Measurements from ENCODE around the gene POFUT1.
"Not testable (repeated sequence)": the region's sequence is repeated elsewhere in the genome, so short reads cannot be mapped to it uniquely, and the experiment has no call there.

The POFUT1 gene

GRCh38 chr20:32189123-32189410 is 18.6 kb upstream of the POFUT1 start:
- Histone ChIP-seq H3K4me1 (ENCODE audit: control insufficient read depth, insufficient read depth, low read length) (peaks cover 20% of the 10 kb centered on the region), H3K27ac (ENCODE audit: insufficient read depth, low read depth, low read length, poor library complexity, severe bottlenecking) (no peak overlapping the region), H3K27me3 (ENCODE audit: control insufficient read depth, insufficient read depth, low read length, poor library complexity, severe bottlenecking) (no peaks in the 10 kb centered on the region), H3K4me3 (ENCODE audit: insufficient read depth, low read depth, low read length) (peak overlapping the region; percentile 61), H3K36me3 (ENCODE audit: control insufficient read depth, insufficient read depth, low read length) (no peaks in the 10 kb centered on the region), H3K9me3 (ENCODE audit: control insufficient read depth, low read length) (no peaks in the 10 kb centered on the region)
- 95% methylated on average over 9 of the region's 9 CpGs for WGBS, 2 experiments

GRCh38 chr20:32189691-32190615 is 17.7 kb upstream of the POFUT1 start:
- H3K36me3 ChIP-seq (ENCODE audit: control insufficient read depth, insufficient read depth, low read length) = no peaks in the 10 kb centered on the region
- H3K27ac ChIP-seq (ENCODE audit: insufficient read depth, low read depth, low read length, poor library complexity, severe bottlenecking) = peak overlapping the region; percentile 55
- H3K4me1 ChIP-seq (ENCODE audit: control insufficient read depth, insufficient read depth, low read length) = peaks cover 20% of the 10 kb centered on the region
- H3K9me3 ChIP-seq (ENCODE audit: control insufficient read depth, low read length) = no peaks in the 10 kb centered on the region
- H3K27me3 ChIP-seq (ENCODE audit: control insufficient read depth, insufficient read depth, low read length, poor library complexity, severe bottlenecking) = no peaks in the 10 kb centered on the region
- 10% methylated on average over 88 of the region's 88 CpGs for WGBS, 2 experiments
- peak overlapping the region; percentile 61 for H3K4me3 ChIP-seq (ENCODE audit: insufficient read depth, low read depth, low read length)

- Histone ChIP-seq H3K27me3 (ENCODE audit: control insufficient read depth, insufficient read depth, low read length, poor library complexity, severe bottlenecking) (no peaks in the 10 kb centered on the region), H3K36me3 (ENCODE audit: control insufficient read depth, insufficient read depth, low read length) (peaks cover 9% of the 10 kb centered on the region), H3K9me3 (ENCODE audit: control insufficient read depth, low read length) (no peaks in the 10 kb centered on the region), H3K4me1 (ENCODE audit: control insufficient read depth, insufficient read depth, low read length) (peaks cover 20% of the 10 kb centered on the region), H3K27ac (ENCODE audit: insufficient read depth, low read depth, low read length, poor library complexity, severe bottlenecking) (peak overlapping the region; percentile 55), H3K4me3 (ENCODE audit: insufficient read depth, low read depth, low read length) (peak overlapping the region; percentile 61)
- 30 to 32% methylated on average over 14 of the region's 14 CpGs for WGBS, 2 experiments
These were observed 16.9 kb upstream of the POFUT1 start for GRCh38 chr20:32190616-32191415.

- no peaks in the 10 kb centered on the region for H3K9me3 ChIP-seq (ENCODE audit: control insufficient read depth, low read length)
- H3K27me3 ChIP-seq (ENCODE audit: control insufficient read depth, insufficient read depth, low read length, poor library complexity, severe bottlenecking) = no peaks in the 10 kb centered on the region
- no peak overlapping the region for H3K4me3 ChIP-seq (ENCODE audit: insufficient read depth, low read depth, low read length)
- H3K36me3 ChIP-seq (ENCODE audit: control insufficient read depth, insufficient read depth, low read length) = peaks cover 15% of the 10 kb centered on the region
- 88% methylated on average over 3 of the region's 3 CpGs for WGBS, 2 experiments
- H3K4me1 ChIP-seq (ENCODE audit: control insufficient read depth, insufficient read depth, low read length) = peaks cover 20% of the 10 kb centered on the region
- no peak overlapping the region for H3K27ac ChIP-seq (ENCODE audit: insufficient read depth, low read depth, low read length, poor library complexity, severe bottlenecking)
These were observed 16.3 kb upstream of the POFUT1 start for GRCh38 chr20:32191422-32191821.

GRCh38 chr20:32191873-32192272 is 15.8 kb upstream of the POFUT1 start:
- peaks cover 16% of the 10 kb centered on the region for H3K36me3 ChIP-seq (ENCODE audit: control insufficient read depth, insufficient read depth, low read length)
- H3K9me3 ChIP-seq (ENCODE audit: control insufficient read depth, low read length) = no peaks in the 10 kb centered on the region
- no peak overlapping the region for H3K27ac ChIP-seq (ENCODE audit: insufficient read depth, low read depth, low read length, poor library complexity, severe bottlenecking)
- H3K4me1 ChIP-seq (ENCODE audit: control insufficient read depth, insufficient read depth, low read length) = peaks cover 20% of the 10 kb centered on the region
- H3K4me3 ChIP-seq (ENCODE audit: insufficient read depth, low read depth, low read length) = no peak overlapping the region
- H3K27me3 ChIP-seq (ENCODE audit: control insufficient read depth, insufficient read depth, low read length, poor library complexity, severe bottlenecking) = no peaks in the 10 kb centered on the region

GRCh38 chr20:32192698-32193097 is 15.0 kb upstream of the POFUT1 start:
- Histone ChIP-seq H3K4me1 (ENCODE audit: control insufficient read depth, insufficient read depth, low read length) (peaks cover 20% of the 10 kb centered on the region), H3K36me3 (ENCODE audit: control insufficient read depth, insufficient read depth, low read length) (peaks cover 18% of the 10 kb centered on the region), H3K27me3 (ENCODE audit: control insufficient read depth, insufficient read depth, low read length, poor library complexity, severe bottlenecking) (no peaks in the 10 kb centered on the region), H3K27ac (ENCODE audit: insufficient read depth, low read depth, low read length, poor library complexity, severe bottlenecking) (no peak overlapping the region), H3K4me3 (ENCODE audit: insufficient read depth, low read depth, low read length) (no peak overlapping the region), H3K9me3 (ENCODE audit: control insufficient read depth, low read length) (no peaks in the 10 kb centered on the region)
- WGBS, 2 experiments = 88 to 96% methylated on average over 3 of the region's 3 CpGs

- H3K4me1 ChIP-seq (ENCODE audit: control insufficient read depth, insufficient read depth, low read length) = peaks cover 20% of the 10 kb centered on the region
- H3K36me3 ChIP-seq (ENCODE audit: control insufficient read depth, insufficient read depth, low read length) = peaks cover 20% of the 10 kb centered on the region
- not testable (repeated sequence) for H3K27ac ChIP-seq (ENCODE audit: insufficient read depth, low read depth, low read length, poor library complexity, severe bottlenecking); H3K27me3 ChIP-seq (ENCODE audit: control insufficient read depth, insufficient read depth, low read length, poor library complexity, severe bottlenecking); H3K4me3 ChIP-seq (ENCODE audit: insufficient read depth, low read depth, low read length); H3K9me3 ChIP-seq (ENCODE audit: control insufficient read depth, low read length)
- WGBS, 2 experiments = 97% methylated on average over 5 of the region's 5 CpGs
These were observed 14.3 kb upstream of the POFUT1 start for GRCh38 chr20:32193336-32193735.

- peaks cover 17% of the 10 kb centered on the region for H3K4me1 ChIP-seq (ENCODE audit: control insufficient read depth, insufficient read depth, low read length)
- H3K27me3 ChIP-seq (ENCODE audit: control insufficient read depth, insufficient read depth, low read length, poor library complexity, severe bottlenecking) = no peaks in the 10 kb centered on the region
- 91 to 94% methylated on average over 6 of the region's 6 CpGs for WGBS, 2 experiments
- H3K9me3 ChIP-seq (ENCODE audit: control insufficient read depth, low read length) = no peaks in the 10 kb centered on the region
- H3K4me3 ChIP-seq (ENCODE audit: insufficient read depth, low read depth, low read length) = no peak overlapping the region
- peaks cover 25% of the 10 kb centered on the region for H3K36me3 ChIP-seq (ENCODE audit: control insufficient read depth, insufficient read depth, low read length)
- H3K27ac ChIP-seq (ENCODE audit: insufficient read depth, low read depth, low read length, poor library complexity, severe bottlenecking) = no peak overlapping the region
These were observed 13.7 kb upstream of the POFUT1 start for GRCh38 chr20:32193996-32194395.

- peaks cover 12% of the 10 kb centered on the region for H3K4me1 ChIP-seq (ENCODE audit: control insufficient read depth, insufficient read depth, low read length)
- H3K36me3 ChIP-seq (ENCODE audit: control insufficient read depth, insufficient read depth, low read length) = peaks cover 37% of the 10 kb centered on the region
- H3K4me3 ChIP-seq (ENCODE audit: insufficient read depth, low read depth, low read length) = no peak overlapping the region
- H3K9me3 ChIP-seq (ENCODE audit: control insufficient read depth, low read length) = no peaks in the 10 kb centered on the region
- WGBS, 2 experiments = 94 to 97% methylated on average over 7 of the region's 7 CpGs
- no peak overlapping the region for H3K27ac ChIP-seq (ENCODE audit: insufficient read depth, low read depth, low read length, poor library complexity, severe bottlenecking)
- no peaks in the 10 kb centered on the region for H3K27me3 ChIP-seq (ENCODE audit: control insufficient read depth, insufficient read depth, low read length, poor library complexity, severe bottlenecking)
These were observed 12.1 kb upstream of the POFUT1 start for GRCh38 chr20:32195581-32195980.

- not testable (repeated sequence) for H3K9me3 ChIP-seq (ENCODE audit: control insufficient read depth, low read length); H3K4me1 ChIP-seq (ENCODE audit: control insufficient read depth, insufficient read depth, low read length); H3K27me3 ChIP-seq (ENCODE audit: control insufficient read depth, insufficient read depth, low read length, poor library complexity, severe bottlenecking); H3K4me3 ChIP-seq (ENCODE audit: insufficient read depth, low read depth, low read length); H3K27ac ChIP-seq (ENCODE audit: insufficient read depth, low read depth, low read length, poor library complexity, severe bottlenecking)
- peaks cover 46% of the 10 kb centered on the region for H3K36me3 ChIP-seq (ENCODE audit: control insufficient read depth, insufficient read depth, low read length)
- WGBS, 2 experiments = 94 to 98% methylated on average over 9 of the region's 11 CpGs
These were observed 11.1 kb upstream of the POFUT1 start for GRCh38 chr20:32196613-32197012.

All from ectodermal cell (in vitro differentiated cells).